GM21381 (cell line): ENCODE measurements around the gene FITM1.
A peak's percentile ranks its signal among the peaks of the same experiment; 100 is the strongest.
"Not testable (repeated sequence)": the region's sequence is repeated elsewhere in the genome, so short reads cannot be mapped to it uniquely, and the experiment has no call there.

Source experiments
- ATAC-seq: cut with Tn5 transposase; IDR thresholded peaks from one replicate; pipeline ENCODE4 v1.9.1; 2021; ENCODE audit warnings: mild to moderate bottlenecking, moderate library complexity; ENCODE audit not compliant: unreplicated experiment

FITM1 gene

DNA sequence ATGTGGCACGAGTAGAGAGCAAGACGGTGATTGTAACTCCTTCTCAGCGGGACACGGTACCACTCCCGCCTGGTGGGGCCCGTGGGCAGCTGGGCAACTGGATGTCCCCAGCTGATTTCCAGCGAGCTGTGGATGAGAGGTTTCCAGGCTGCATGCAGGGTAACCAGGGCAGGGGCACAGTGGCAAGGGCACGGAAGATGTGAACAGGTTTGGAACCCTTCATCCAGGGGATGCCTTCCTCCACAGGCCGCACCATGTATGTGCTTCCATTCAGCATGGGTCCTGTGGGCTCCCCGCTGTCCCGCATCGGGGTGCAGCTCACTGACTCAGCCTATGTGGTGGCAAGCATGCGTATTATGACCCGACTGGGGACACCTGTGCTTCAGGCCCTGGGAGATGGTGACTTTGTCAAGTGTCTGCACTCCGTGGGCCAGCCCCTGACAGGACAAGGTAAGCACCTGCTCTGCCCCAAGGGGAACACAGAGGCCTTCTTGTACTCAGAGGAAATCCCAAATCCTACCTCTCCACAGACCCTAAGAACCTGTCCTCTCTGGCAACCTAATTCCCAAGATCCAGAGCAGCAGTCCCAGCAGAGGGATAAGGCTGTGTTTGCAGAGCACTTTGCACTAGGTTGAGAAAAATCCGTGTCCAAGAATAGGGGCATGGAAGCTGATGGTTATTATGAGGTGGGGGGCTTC lies 32.1 kb upstream of the FITM1 start:
- ATAC-seq, result no peak

GRCh38 chr14:24098927-24099813 lies 31.3 kb upstream of the FITM1 start:
- no peak for ATAC-seq

- no peak for ATAC-seq
Observed at GRCh38 chr14:24100197-24100981, 30.1 kb upstream of the FITM1 start.

- no peak for ATAC-seq
Observed at GRCh38 chr14:24100982-24101494, 29.4 kb upstream of the FITM1 start.

DNA sequence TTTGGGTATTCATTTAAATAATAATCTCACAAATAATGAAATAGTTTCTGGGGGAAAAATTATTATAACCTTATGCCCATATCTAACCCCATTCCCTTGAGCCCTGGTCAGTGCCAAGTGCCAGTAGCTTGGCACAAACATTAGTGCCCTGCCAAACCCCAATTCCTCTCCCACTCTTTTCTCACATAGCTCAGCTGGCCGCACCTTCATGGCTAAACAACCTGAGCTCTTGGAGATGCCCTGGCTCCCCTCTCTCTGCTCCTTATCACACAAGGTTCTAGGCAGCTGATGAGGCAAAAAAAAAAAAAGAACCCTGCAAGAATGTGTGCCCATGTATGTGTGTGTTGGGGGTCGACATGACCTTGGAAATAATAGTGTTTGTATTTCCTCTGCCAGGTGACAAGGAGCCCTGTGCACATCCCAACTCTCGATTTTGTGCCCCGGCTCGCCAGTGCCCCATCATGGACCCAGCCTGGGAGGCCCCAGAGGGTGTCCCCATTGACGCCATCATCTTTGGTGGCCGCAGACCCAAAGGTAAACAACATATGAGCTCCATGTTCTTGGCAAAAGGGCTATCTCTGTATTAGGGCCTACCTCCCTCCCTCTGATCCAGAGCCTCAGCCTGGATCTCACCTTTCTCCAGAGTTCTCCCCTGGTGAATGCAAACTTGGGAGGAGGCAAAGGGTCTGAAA lies 28.0 kb upstream of the FITM1 start:
- ATAC-seq, result no peak

DNA sequence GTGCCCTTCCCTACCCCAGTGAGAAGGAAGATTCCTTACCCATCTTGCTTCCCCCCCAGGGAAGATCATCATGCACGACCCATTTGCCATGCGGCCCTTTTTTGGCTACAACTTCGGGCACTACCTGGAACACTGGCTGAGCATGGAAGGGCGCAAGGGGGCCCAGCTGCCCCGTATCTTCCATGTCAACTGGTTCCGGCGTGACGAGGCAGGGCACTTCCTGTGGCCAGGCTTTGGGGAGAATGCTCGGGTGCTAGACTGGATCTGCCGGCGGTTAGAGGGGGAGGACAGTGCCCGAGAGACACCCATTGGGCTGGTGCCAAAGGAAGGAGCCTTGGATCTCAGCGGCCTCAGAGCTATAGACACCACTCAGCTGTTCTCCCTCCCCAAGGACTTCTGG lies 27.0 kb upstream of the FITM1 start:
- no peak for ATAC-seq

DNA sequence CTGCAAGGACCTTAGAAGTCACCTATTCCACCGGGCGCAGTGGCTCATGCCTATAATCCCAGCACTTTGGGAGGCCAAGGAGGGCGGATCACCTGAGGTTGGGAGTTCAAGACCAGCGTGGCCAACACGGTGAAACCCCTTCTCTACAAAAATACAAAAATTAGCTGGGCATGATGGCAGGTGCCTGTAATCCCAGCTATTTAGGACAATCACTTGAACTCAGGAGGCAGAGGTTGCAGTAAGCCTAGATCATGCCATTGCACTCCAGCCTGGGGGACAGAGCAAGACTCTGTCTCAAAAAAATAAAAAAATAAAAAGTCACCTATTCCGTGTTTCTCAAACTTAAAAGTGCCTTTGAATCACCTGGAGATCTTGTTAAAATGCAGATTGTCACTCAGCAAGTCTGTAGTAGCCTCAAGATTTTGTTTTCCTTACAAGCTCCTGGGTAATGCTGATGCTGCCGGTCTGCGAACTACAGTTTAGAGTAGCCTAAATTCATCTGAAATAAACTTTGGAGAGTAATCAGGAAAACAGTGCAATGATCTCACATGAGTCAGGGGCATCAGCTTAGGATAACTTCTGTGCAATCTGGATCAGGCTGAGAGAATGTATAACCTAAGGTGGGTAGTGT lies 24.7 kb upstream of the FITM1 start:
- ATAC-seq, result not testable (repeated sequence)

DNA sequence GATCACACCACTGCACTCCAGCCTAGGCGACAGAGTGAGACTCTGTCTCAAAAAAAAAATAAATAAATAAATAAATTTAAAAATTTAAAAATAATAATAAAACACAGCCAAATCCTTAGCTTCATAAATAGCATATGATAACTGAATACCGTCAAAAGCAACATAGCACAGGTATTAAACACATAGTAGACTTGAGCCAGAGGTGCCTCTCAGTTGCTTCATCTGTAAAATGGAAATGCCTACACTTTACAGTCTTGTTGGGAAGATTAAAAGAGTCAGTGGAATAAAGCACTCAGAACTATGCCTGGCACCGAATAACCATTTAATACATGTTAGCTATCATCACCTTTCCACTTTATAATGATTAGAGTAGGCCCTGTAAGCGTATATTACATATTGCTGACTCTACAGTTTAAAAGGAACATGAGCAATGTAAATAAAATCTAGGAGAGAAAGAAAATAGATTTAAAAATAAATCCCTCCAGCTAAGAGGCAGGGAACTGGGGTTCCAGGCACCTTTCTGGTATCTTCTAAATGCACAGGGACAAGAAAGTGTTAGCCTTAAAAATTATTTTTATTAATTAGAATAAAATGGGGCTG lies 23.7 kb upstream of the FITM1 start:
- ATAC-seq, result no peak

DNA sequence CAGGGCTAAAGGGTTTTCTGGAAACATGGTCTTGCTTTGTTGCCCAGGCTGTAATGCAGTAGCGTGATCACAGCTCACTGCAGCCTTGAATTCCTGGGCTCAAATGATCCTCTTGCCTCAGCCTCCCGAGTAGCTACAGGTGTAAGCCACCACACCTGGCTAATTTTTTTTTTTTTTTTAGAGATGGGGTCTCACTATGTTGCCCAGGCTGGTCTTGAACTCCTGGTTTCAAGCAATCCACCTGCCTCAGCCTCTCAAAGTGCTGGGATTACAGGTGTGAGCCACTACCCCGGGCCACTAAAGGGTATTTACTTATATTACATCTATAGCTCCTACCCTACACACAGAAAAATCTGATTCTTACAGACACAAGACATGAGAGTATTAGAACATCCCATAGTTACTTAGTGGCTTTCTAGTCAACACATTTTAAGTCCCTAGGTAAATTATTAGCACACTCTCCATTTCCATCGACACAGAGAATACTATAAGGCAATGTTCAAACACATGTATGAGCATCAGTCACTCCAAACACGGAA lies 22.1 kb upstream of the FITM1 start:
- ATAC-seq, result no peak

DNA sequence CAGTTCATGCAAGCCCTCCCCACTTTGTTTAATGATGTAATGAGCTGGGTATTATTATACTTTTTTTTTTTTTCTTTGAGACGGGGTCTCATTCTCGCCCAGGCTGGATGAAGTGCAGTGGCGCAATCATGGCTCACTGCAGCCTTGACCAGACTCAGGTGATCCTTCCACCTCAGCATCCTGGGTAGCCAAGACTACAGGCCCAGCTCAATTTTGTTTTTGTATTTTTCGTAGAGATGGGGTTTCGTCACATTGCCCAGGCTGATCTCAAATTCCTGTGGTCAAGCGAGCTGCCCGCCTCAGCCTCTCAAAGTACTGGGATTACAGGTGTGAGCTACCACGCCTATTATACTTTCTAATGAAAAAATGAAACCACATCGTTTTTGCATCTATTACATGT lies 20.4 kb upstream of the FITM1 start:
- ATAC-seq, result no peak

- no peak for ATAC-seq
Observed at GRCh38 chr14:24110523-24110922, 19.9 kb upstream of the FITM1 start.

DNA sequence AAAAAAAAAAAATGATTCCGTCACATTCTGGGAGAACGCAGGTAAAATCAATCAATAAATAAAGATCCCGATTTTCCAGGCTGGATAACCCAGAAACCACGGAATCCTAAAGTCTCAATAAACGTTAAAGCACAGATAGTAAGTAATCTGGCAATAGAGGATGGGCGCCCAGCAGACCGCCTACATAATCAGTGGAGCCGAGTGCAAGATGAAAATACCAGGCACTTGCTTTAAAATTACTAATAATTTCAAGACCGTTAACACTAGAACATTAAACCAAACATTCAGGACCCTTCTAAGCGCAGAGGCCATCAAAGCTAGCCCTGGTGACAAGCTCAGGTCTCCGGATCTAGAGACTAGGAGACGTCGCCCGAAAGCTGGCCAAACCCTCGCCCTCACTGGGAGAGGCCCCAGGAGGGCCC lies 17.1 kb upstream of the FITM1 start:
- no peak for ATAC-seq

DNA sequence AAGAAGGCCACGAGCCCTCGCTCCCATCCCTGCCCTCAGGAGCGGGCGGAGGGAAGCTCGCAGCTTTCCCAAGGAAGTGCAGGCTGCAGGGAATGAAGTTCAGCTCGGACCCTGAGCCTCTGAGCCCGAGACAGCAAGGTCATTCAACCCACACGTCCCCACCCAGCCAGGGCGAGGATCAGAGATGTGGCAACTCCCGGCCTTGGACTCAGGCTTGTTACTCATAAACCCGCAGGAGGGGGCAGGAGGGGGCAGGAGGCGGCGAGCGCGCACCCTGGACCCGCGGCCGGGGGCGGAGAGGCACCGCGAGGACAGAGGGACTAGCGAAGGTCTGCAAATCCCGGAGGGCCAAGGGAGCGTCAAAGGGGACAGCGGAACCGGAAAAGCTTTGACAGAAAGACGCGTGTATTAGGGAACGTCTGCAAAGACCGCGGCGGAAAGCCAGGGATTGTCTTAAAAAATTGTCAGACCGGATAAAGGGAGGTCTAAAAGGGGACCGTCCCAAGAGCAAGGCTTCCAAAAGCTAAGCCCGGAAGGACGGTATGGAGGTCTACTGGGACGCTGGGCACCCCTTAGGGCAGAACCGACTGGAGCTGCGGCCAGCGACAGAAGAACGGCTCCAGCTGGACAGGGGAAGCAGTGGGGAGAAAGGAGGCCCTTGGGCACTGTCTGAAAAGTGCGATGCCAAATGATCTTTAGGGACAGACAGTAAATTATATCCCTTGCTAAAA lies 16.5 kb upstream of the FITM1 start:
- ATAC-seq, result peak; percentile 32

- peak; percentile 80 for ATAC-seq
Observed at GRCh38 chr14:24114532-24115421, 15.7 kb upstream of the FITM1 start, which contains the start of the genes DCAF11 and NRL. Gene DCAF11, plus strand, starts transcription at chr14:24114777. Its CDS starts 818 bp downstream, at chr14:24115595. Gene NRL, minus strand, starts transcription at chr14:24114949. Its CDS starts 32,101 bp downstream, at chr14:24082848.

GRCh38 chr14:24115422-24116127 lies 14.9 kb upstream of the FITM1 start:
- no peak for ATAC-seq

DNA sequence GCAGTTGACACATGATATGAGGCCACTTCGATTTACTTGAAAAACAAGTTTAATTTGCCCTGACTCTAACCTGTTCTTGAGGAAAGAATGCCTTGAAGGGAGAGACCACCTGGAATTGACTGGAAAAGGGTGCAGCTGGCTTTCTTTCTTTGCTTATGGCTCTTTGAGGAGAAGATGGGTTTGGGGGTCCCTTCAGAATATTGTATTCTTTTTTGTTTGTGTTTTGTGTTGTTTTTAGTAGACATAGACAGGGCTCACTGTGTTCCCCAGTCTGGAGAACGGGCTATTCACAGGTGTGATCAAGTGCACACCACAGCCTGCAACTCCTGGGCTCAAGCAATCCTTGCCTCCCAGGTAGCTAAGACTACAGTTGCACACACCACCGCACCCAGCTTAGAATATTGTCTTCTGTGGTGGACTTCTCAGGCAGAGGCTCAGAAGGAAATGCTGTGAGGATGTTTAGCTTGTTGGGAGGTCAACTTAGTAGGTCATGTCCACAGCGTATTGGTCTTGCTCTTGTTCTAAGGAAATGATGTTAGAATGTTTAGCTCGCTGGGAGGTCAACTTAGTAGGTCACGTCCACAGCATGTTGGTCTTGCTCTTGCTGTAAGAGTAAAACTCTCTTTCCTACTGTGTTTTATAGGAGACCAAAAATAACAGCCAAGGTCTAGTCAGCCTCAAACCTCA lies 14.2 kb upstream of the FITM1 start:
- ATAC-seq, result no peak
